GM13977 (cell line): ENCODE results near the gene PLA2G5.
"Not testable (repeated sequence)": the region's sequence is repeated elsewhere in the genome, so short reads cannot be mapped to it uniquely, and the experiment has no call there.

Source experiments
- DNase-seq: peaks from one replicate; pipeline ENCODE4 v3.0.0; 2012; ENCODE audit warnings: low spot score
- in situ Hi-C: fragments of 300-500 bp; cut with MboI; formaldehyde crosslinking; loops from one replicate; pipeline ENCODE4 v1.12.0; 2022; ENCODE audit warnings: low sequenced_read_pairs, low pct_unique_long_range_greater_than_20kb, mixed read lengths, inconsistent platforms; ENCODE audit not compliant: unreplicated experiment
- TF ChIP-seq, protein P1 (sequence below): IDR thresholded peaks from 2 replicates; pipeline ENCODE4 v1.5.1; 2012; ENCODE audit warnings: mild to moderate bottlenecking, control low read depth; ENCODE audit not compliant: insufficient read depth; ENCODE audit errors: extremely low read depth, missing control alignments

Gene PLA2G5, protein sequence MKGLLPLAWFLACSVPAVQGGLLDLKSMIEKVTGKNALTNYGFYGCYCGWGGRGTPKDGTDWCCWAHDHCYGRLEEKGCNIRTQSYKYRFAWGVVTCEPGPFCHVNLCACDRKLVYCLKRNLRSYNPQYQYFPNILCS

DNA sequence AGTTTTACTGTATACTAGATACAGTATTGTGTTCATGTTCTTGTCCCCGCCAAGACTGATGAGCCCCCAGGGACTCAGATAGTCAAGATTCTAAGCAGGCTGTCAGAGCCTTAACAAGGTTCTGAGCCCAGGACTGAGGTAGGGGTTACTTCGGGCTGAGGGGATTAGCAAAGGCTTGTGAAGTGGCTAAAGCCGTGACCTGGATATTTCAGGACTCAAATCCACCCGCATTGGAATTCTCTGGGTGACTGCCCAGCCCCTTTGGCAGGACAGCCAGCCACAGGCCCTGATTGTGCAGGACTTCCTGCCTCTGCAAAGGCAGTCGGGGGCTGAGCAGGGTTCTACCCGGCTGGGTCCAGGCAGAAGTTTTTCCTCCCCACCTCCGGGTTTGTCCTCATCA lies at the start of gene PLA2G5:
TSS of gene PLA2G5 (plus strand) at position 321 of the 400 bp plus-strand sequence. CDS start 14,637 bp downstream, outside the sequence.
- TF ChIP-seq, protein P1, sequence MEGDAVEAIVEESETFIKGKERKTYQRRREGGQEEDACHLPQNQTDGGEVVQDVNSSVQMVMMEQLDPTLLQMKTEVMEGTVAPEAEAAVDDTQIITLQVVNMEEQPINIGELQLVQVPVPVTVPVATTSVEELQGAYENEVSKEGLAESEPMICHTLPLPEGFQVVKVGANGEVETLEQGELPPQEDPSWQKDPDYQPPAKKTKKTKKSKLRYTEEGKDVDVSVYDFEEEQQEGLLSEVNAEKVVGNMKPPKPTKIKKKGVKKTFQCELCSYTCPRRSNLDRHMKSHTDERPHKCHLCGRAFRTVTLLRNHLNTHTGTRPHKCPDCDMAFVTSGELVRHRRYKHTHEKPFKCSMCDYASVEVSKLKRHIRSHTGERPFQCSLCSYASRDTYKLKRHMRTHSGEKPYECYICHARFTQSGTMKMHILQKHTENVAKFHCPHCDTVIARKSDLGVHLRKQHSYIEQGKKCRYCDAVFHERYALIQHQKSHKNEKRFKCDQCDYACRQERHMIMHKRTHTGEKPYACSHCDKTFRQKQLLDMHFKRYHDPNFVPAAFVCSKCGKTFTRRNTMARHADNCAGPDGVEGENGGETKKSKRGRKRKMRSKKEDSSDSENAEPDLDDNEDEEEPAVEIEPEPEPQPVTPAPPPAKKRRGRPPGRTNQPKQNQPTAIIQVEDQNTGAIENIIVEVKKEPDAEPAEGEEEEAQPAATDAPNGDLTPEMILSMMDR = no peak
- DNase-seq = no peak
- in situ Hi-C loops = no loop called here

DNA sequence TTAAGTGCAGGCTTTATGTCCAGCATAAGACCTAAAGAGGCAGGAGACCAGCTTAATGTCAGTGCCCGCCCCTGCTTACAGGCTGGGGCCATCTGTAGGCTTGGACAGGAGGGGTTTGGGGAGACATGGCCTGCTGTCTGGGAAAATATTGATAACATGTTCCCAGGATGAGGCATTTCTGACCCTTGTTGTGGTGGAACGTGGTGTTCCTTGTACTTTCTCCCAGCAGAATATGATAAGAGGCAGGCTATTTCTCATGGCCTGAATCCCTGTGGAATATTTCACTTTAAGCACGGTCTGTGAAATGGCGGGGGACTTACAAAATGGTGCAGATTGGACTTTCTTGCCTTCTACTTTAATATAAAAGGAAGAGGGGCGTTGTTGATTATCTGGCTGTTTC lies 41.9 kb upstream of the PLA2G5 start:
- no peak for DNase-seq
- in situ Hi-C loops = no loop called here
- TF ChIP-seq, protein P1 = no peak

DNA sequence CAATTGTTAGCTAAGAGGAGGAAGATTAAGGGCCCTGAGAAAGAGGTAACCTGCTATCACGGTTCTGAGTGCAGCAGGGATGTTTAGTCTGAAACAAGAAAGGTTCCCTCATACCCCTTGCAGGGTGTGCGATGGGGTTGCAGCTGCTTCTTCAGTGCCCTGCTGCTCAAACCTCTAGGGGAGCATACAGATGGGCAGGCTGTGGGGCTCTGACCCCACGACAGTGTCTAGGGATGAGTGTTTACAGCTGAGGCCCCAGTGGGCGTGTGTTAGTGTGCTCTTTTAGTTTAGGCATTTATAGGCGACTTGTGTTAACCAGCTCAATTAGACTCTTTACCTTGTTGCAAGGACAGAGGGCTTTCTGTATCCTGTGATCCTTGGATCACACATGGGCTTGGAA lies 41.3 kb upstream of the PLA2G5 start:
- DNase-seq = no peak
- TF ChIP-seq, protein P1 = no peak
- in situ Hi-C loops = no loop called here

DNA sequence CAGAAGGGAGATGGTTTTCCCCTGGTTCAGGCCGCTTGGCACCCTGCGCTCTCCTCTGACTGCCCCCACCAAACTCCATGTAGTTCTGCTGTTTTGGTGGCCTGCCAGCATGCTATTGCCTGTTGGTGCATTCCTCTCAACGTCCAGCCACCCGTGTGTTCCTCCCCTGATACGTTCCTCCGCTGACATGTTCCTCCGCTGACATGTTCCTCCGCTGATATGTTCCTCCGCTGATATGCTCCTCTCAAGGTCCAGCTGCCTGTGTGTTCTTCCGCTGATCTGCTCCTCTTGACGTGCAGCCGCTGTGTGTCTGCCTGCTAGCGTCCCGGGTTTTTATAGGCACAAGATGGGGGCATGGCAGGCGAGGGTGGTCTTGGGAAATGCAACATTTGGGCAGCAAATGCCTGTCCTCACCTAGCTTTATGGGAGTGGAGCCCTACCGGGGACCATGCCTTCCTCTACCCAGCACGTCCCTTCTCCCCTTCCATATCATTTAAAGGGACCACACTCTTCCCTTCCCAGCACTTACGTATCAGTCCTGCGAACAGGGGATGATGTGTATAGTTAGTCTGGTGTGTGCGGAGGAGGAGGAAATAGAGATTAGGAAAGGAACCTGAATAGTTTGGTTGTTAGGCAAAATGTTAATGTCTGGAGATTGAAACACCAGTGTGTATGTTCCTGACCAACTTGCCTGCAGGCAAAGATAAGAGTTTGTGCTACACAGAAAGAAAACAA lies 40.6 kb upstream of the PLA2G5 start:
- in situ Hi-C loops = no loop called here
- DNase-seq = no peak
- TF ChIP-seq, protein P1 = no peak

DNA sequence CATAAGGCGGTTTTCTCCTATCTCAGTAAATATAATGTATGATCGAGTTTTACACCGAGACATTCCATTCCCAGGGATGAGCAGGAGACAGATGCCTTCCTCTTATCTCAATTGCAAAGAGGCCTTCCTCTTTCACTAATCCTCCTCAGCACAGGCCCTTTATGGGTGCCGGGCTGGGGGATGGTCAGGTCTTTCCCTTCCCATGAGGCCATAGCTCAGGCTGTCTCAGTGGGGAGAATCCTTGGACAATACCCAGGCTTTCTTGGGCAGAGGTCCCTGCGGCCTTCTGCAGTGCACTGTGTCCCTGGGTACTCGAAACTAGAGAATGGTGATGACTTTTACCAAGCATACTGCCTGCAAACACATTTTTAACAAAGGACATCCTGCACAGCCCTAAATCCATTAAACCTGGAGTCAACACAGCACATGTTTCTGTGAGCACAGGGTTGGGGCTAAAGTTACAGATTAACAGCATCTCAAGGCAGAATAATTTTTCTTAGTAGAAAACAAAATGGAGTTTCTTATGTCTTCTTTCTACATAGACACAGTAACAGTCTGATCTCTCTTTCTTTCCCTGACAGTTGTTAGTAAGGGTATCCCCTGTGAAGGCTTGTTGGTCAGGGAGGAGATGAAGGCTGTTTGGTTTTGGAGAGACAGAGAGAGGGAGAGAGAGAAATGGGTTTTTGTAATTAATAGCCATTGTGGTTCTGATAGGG lies 39.4 kb upstream of the PLA2G5 start:
- in situ Hi-C loops, DNase-seq: not testable (repeated sequence)

DNA sequence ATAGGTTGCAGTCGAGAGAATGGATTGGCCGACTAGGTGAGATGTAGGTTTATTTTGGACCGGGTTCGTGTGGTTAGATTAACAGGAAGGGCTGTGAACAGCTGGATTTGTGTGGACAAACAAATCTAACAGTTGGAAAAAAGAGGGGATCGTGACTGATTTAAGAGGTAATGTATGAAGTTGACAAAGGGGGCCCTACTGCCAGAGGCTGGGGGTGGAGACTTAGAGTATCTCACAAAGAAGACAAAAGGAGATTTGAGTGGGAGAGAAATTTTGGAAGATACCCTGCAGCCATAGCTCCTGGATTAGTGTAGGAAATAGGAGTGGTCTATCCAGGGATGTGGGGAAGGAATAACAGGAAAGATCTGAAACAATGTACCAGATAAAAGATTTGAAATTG lies 38.8 kb upstream of the PLA2G5 start:
- TF ChIP-seq, protein P1 = no peak
- in situ Hi-C loops = no loop called here
- DNase-seq = no peak

DNA sequence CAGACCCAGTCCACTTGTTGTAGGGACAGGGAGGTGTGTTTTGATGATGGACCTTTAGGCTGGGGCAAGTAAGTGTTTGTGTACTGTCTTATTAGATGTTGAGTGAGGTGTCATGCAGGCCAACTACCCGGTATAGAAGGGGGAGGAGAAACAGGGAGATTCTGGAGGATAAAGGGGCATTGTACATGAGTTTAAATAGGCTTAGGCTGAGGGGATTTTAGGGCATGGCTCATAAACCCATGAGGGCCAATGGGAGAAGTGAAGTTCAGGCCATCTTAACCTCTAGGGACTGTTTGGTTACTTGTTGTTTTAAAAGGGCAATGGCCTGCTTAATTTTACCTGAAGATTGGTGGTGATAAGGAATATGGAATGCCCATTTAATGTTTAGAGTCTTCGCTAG lies 38.2 kb upstream of the PLA2G5 start:
- TF ChIP-seq, protein P1 = no peak
- in situ Hi-C loops = no loop called here
- no peak for DNase-seq
